ENCODE results near the gene PHF20.
"Not testable (repeated sequence)": the region's sequence is repeated elsewhere in the genome, so short reads cannot be mapped to it uniquely, and the experiment has no call there.

PHF20 gene

GRCh38 chr20:35839904-35840303 lies 68.1 kb downstream of the PHF20 start:
- DNase-seq (ENCODE audit: low read depth) = no peak

- DNase-seq (ENCODE audit: low read depth) = no peak
Observed at GRCh38 chr20:35840421-35840820, 68.6 kb downstream of the PHF20 start.

- no peak for DNase-seq (ENCODE audit: low read depth)
Observed at GRCh38 chr20:35842361-35842760, 70.5 kb downstream of the PHF20 start.

GRCh38 chr20:35843894-35844293 lies 72.1 kb downstream of the PHF20 start:
- DNase-seq (ENCODE audit: low read depth) = not testable (repeated sequence)

GRCh38 chr20:35845561-35845960 lies 73.7 kb downstream of the PHF20 start:
- DNase-seq (ENCODE audit: low read depth) = no peak

- no peak for DNase-seq (ENCODE audit: low read depth)
Observed at GRCh38 chr20:35849706-35850105, 77.9 kb downstream of the PHF20 start.

- not testable (repeated sequence) for DNase-seq (ENCODE audit: low read depth)
Observed at GRCh38 chr20:35851659-35852058, 79.8 kb downstream of the PHF20 start.

- DNase-seq (ENCODE audit: low read depth) = no peak
Observed at GRCh38 chr20:35854713-35855348, 83.0 kb downstream of the PHF20 start.

- DNase-seq (ENCODE audit: low read depth) = not testable (repeated sequence)
Observed at GRCh38 chr20:35855641-35856040, 83.8 kb downstream of the PHF20 start.

- DNase-seq (ENCODE audit: low read depth) = no peak
Observed at GRCh38 chr20:35856866-35857265, 85.1 kb downstream of the PHF20 start.

GRCh38 chr20:35866418-35867202 lies 94.8 kb downstream of the PHF20 start:
- no peak for DNase-seq (ENCODE audit: low read depth)

GRCh38 chr20:35870541-35871258 lies 98.9 kb downstream of the PHF20 start:
- no peak for DNase-seq (ENCODE audit: low read depth)

GRCh38 chr20:35871259-35871771 lies 99.5 kb downstream of the PHF20 start:
- no peak for DNase-seq (ENCODE audit: low read depth)

- no peak for DNase-seq (ENCODE audit: low read depth)
Observed at GRCh38 chr20:35876033-35876320, 104.2 kb downstream of the PHF20 start.

- DNase-seq (ENCODE audit: low read depth) = no peak
Observed at GRCh38 chr20:35877611-35878010, 105.8 kb downstream of the PHF20 start.

- no peak for DNase-seq (ENCODE audit: low read depth)
Observed at GRCh38 chr20:35878113-35878625, 106.4 kb downstream of the PHF20 start.

GRCh38 chr20:35881676-35882075 lies 109.9 kb downstream of the PHF20 start:
- no peak for DNase-seq (ENCODE audit: low read depth)

GRCh38 chr20:35882427-35883161 lies 110.8 kb downstream of the PHF20 start:
- DNase-seq (ENCODE audit: low read depth) = not testable (repeated sequence)

- DNase-seq (ENCODE audit: low read depth) = no peak
Observed at GRCh38 chr20:35883336-35883777, 111.5 kb downstream of the PHF20 start.

- peak; percentile 100 for DNase-seq (ENCODE audit: low read depth)
Observed at GRCh38 chr20:35883778-35884540, 112.1 kb downstream of the PHF20 start.

- no peak for DNase-seq (ENCODE audit: low read depth)
Observed at GRCh38 chr20:35884541-35884865, 112.7 kb downstream of the PHF20 start.

All from GM04504 (cell line).